Activated naive CD8-positive, alpha-beta T cell treated with anti-CD3 and anti-CD28 coated beads, Interleukin-2, amount 10 ng/mL, durations not matched to agents 7 days and 5 days (primary cell): Measurements from ENCODE around the gene C2orf76. TPM values are rescaled to one million over a fixed set of nuclear protein-coding genes. Genes with fewer than 3 reads are reported as not detected.
A peak's percentile ranks its signal among the peaks of the same experiment; 100 is the strongest.

Experiments used
- ATAC-seq: fragments of 150-1000 bp; cut with Tn5 transposase; one replicate; pipeline ENCODE4 v1.10.0; 2021; ENCODE audit warnings: low read depth, moderate library complexity
- POLR2A ChIA-PET: fragments of 350-600 bp; sonication (Branson Sonifier 250); formaldehyde crosslinking; loops from one replicate; lab custom pipeline; 2021; ENCODE audit warnings: antibody characterized with exemption; lab: Charles Lee
- DNase-seq: peaks from one replicate; pipeline ENCODE4 v3.0.0; 2021
- H3K27ac Mint-ChIP-seq: one replicate; pipeline ENCODE4 v1.8.0; 2022; ENCODE audit warnings: mild to moderate bottlenecking, mixed read lengths
- H3K27me3 Mint-ChIP-seq: one replicate; pipeline ENCODE4 v1.8.0; 2022; ENCODE audit warnings: mild to moderate bottlenecking, moderate library complexity, mixed read lengths
- H3K36me3 Mint-ChIP-seq: one replicate; pipeline ENCODE4 v1.8.0; 2021; ENCODE audit warnings: mild to moderate bottlenecking, mixed read lengths
- H3K4me1 Mint-ChIP-seq: one replicate; pipeline ENCODE4 v1.8.0; 2021; ENCODE audit warnings: mixed read lengths
- H3K4me3 Mint-ChIP-seq: one replicate; pipeline ENCODE4 v1.8.0; 2022; ENCODE audit warnings: mild to moderate bottlenecking, moderate library complexity, mixed read lengths
- H3K9me3 Mint-ChIP-seq: one replicate; pipeline ENCODE4 v1.8.0; 2021; ENCODE audit warnings: mixed read lengths
- total RNA-seq, 2 experiments: library from RNA; stranded (reverse); gene quantifications; one replicate each; pipeline ENCODE4 v1.2.3, GENCODE V29; 2021

Gene C2orf76
- total RNA-seq, 2 experiments from 2014 or later: 6.4 to 7.5 TPM

- Mint-ChIP-seq H3K36me3 (no peaks in the 10 kb centered on the region), H3K9me3 (no peaks in the 10 kb centered on the region), H3K4me3 (no peak overlapping the region), H3K27ac (no peak overlapping the region), H3K27me3 (no peaks in the 10 kb centered on the region), H3K4me1 (peaks cover 21% of the 10 kb centered on the region)
- POLR2A ChIA-PET: no interaction called here
- DNase-seq (no peak), ATAC-seq (no peak)
Observed at GRCh38 chr2:119341684-119342083, 24.9 kb downstream of the C2orf76 start.

DNA sequence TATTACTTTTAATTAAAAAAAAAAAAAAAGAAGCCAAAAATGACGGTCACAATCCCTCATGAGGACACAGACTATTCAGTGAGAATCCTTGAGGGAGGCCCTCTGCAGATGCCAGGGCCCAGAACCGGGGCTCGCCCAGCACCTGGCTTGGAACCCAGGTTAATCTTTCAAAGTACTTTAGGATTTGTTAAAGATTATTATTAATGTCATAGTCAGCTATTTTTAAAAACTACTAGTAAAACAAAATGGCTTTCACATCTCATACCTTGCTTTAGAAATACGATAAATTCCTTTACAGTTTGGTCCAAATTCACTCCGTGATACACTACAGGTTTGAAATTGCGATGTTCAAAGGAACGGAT, 27.1 kb downstream of the C2orf76 start:
- Mint-ChIP-seq H3K4me3 (peak overlapping the region; percentile 26), H3K36me3 (no peaks in the 10 kb centered on the region), H3K4me1 (peaks cover 21% of the 10 kb centered on the region), H3K27ac (peak overlapping the region; percentile 65), H3K27me3 (no peaks in the 10 kb centered on the region), H3K9me3 (no peaks in the 10 kb centered on the region)
- POLR2A ChIA-PET: interaction anchor here (0.8 to 2.2 kb wide), 3 partner anchors 15 to 28 kb away, joined by 3 to 25 read pairs (median 3); partner anchors contain the start of genes C2orf76 and DBI
- ATAC-seq (no peak), DNase-seq (no peak)

DNA sequence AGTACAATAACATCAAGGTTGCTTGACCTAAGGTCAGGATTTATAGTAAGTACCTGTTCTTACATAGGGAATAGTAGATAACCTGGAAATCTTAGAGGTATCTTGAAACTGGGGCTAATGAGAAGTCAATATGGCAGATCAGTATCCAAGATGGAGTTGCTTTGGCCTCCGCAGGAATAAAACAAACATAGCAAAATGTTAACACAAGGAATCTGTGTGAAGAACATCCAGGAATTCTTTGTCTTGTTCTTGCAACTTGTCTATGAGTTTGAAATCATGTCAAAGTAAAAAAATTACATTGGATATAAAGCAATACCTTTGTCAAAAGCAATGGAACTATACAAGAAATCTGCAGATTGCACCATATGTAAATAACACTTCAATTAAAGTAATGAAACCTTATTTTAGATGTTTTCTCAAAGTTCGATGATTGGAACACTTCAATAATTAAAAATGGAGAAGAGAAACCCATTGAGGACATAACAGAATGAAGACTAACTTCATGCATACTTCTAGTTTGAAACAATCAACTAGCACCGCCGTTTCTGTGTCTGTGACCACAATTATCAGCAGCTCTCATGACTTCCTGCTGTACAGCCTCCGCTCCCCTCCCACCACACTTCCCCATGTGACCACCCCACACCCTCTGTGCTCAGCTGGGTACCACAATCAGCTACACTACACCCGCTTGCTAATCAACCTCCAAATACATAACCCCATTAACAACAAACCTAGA, 27.6 kb downstream of the C2orf76 start:
- no peaks in the 10 kb centered on the region for H3K36me3 Mint-ChIP-seq
- H3K4me1 Mint-ChIP-seq: peaks cover 21% of the 10 kb centered on the region
- peak overlapping the region; percentile 65 for H3K27ac Mint-ChIP-seq
- POLR2A ChIA-PET: interaction anchor here (1.3 to 2.3 kb wide), 3 partner anchors 15 to 28 kb away, joined by 3 to 25 read pairs (median 10); partner anchors contain the start of genes C2orf76 and DBI
- H3K9me3 Mint-ChIP-seq: no peaks in the 10 kb centered on the region
- ATAC-seq: peak; percentile 100
- peak overlapping the region; percentile 69 for H3K4me3 Mint-ChIP-seq
- no peaks in the 10 kb centered on the region for H3K27me3 Mint-ChIP-seq
- DNase-seq: peak; percentile 52

DNA sequence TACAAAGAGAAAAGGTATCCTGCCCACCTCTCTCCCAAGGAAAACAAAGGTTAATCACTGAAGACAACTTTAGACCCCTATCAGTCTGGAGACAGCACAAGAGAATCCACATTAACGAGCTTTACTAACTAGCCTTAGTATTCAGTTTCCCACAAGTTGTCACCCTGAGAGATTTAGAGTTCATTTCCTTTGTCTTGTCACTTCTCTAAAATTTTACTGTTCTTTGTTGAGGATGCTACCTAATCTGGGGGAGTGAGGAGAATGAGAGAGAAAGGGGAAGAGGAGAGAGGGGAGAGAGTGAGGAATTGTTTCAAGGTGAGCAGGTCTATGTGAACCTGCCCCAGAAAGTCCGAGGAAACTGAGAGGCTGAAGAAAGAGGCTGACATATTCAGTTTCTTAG, 28.4 kb downstream of the C2orf76 start:
- no peaks in the 10 kb centered on the region for H3K27me3 Mint-ChIP-seq
- H3K36me3 Mint-ChIP-seq: no peaks in the 10 kb centered on the region
- DNase-seq (no peak), ATAC-seq (no peak)
- peak overlapping the region; percentile 65 for H3K27ac Mint-ChIP-seq
- H3K9me3 Mint-ChIP-seq: no peaks in the 10 kb centered on the region
- peaks cover 21% of the 10 kb centered on the region for H3K4me1 Mint-ChIP-seq
- no peak overlapping the region for H3K4me3 Mint-ChIP-seq
- POLR2A ChIA-PET: interaction anchor here (2.3 kb wide), 1 partner anchor 29 kb away, joined by 10 read pairs; the partner anchor contains the start of genes C2orf76 and DBI

DNA sequence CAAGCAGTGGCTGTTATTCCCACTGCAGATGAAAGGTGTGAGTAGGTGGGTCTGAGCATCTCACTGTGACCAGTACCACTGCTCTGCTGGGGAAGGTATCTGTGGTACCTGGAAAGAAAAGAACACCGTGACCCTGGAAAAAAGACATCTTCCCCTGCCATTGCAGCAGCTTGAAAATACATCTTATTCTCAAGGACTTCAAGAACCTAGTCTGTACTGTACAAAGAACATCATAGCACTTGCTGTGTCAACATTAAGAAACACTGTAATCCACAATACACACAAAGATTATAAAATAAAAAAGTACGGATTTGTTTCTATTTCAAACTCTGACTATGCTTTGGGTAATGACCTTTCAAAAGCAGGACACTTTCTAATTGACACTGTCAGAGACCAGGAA, 28.9 kb downstream of the C2orf76 start:
- Mint-ChIP-seq H3K4me1 (peaks cover 21% of the 10 kb centered on the region), H3K27me3 (no peaks in the 10 kb centered on the region), H3K4me3 (no peak overlapping the region), H3K36me3 (no peaks in the 10 kb centered on the region), H3K27ac (no peak overlapping the region), H3K9me3 (no peaks in the 10 kb centered on the region)
- POLR2A ChIA-PET: interaction anchor here (2.3 kb wide), 1 partner anchor 29 kb away, joined by 10 read pairs; the partner anchor contains the start of genes C2orf76 and DBI
- DNase-seq (no peak), ATAC-seq (no peak)

- POLR2A ChIA-PET: no interaction called here
- Mint-ChIP-seq H3K4me1 (peaks cover 8% of the 10 kb centered on the region), H3K27me3 (no peaks in the 10 kb centered on the region), H3K9me3 (no peaks in the 10 kb centered on the region), H3K27ac (no peak overlapping the region), H3K4me3 (no peak overlapping the region), H3K36me3 (no peaks in the 10 kb centered on the region)
- no peak for DNase-seq
- no peak for ATAC-seq
Observed at GRCh38 chr2:119333833-119334232, 32.8 kb downstream of the C2orf76 start.

- POLR2A ChIA-PET: no interaction called here
- Mint-ChIP-seq H3K36me3 (no peaks in the 10 kb centered on the region), H3K4me1 (peaks cover 3% of the 10 kb centered on the region), H3K27ac (no peak overlapping the region), H3K4me3 (no peak overlapping the region), H3K27me3 (no peaks in the 10 kb centered on the region), H3K9me3 (no peaks in the 10 kb centered on the region)
- ATAC-seq (no peak), DNase-seq (no peak)
Observed at GRCh38 chr2:119333360-119333759, 33.3 kb downstream of the C2orf76 start.

GRCh38 chr2:119332953-119333352, 33.7 kb downstream of the C2orf76 start:
- DNase-seq (no peak), ATAC-seq (no peak)
- Mint-ChIP-seq H3K4me3 (no peak overlapping the region), H3K9me3 (no peaks in the 10 kb centered on the region), H3K27me3 (no peaks in the 10 kb centered on the region), H3K27ac (no peak overlapping the region), H3K4me1 (no peaks in the 10 kb centered on the region), H3K36me3 (no peaks in the 10 kb centered on the region)
- POLR2A ChIA-PET: no interaction called here

- ATAC-seq (no peak), DNase-seq (no peak)
- H3K36me3 Mint-ChIP-seq: no peaks in the 10 kb centered on the region
- POLR2A ChIA-PET: no interaction called here
- no peak overlapping the region for H3K27ac Mint-ChIP-seq
- H3K9me3 Mint-ChIP-seq: no peaks in the 10 kb centered on the region
- H3K4me1 Mint-ChIP-seq: no peaks in the 10 kb centered on the region
- H3K4me3 Mint-ChIP-seq: no peak overlapping the region
- no peaks in the 10 kb centered on the region for H3K27me3 Mint-ChIP-seq
Observed at GRCh38 chr2:119327431-119327830, 39.2 kb downstream of the C2orf76 start.

DNA sequence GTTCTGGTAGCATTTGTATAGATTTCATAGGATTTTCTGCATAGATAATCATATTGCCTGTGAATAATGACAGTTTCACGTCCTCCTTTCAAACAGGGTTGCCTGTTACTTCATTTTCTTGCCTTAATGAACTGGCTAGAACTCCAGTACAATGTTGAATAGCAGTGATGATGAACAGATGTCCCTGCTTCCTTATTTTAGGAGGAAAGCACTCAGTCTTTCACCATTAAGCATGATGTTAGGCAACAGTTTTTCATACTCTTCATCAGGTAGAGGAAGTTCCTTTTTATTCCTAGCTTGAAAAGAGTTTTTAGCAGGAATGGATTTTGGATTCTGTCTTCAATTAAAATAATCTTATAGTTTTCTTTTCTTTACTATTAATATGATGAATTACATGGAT, 39.7 kb downstream of the C2orf76 start:
- DNase-seq (no peak), ATAC-seq (no peak)
- no peak overlapping the region for H3K27ac Mint-ChIP-seq
- H3K36me3 Mint-ChIP-seq: no peaks in the 10 kb centered on the region
- no peaks in the 10 kb centered on the region for H3K4me1 Mint-ChIP-seq
- H3K4me3 Mint-ChIP-seq: no peak overlapping the region
- H3K27me3 Mint-ChIP-seq: no peaks in the 10 kb centered on the region
- POLR2A ChIA-PET: no interaction called here
- H3K9me3 Mint-ChIP-seq: no peaks in the 10 kb centered on the region

DNA sequence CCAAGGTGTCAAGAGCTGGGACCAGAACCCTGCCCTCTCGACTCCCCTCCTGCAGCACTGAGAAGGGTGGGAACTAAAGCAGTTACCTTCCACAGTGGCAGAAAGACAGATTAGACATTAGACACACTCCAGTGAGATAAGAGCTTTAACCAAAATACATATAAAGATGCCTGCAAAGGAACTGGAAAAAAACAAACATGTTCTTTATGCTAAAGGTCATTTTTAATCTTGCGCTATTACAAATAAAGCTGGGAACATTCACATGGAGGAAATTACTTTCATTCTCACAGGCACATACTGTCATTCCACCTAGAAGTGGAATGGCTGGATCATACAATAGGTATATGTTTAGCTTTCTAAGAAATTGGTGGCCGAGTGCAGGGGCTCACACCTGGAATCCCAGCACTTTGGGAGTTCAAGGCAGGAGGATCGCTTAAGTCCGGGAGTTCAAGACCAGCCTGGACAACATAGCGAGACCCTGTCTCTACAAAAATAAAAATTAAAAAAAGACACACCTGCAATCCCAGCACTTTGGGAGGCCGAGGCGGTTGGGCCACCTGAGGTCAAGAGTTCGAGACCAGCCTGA, 41.9 kb downstream of the C2orf76 start:
- no peaks in the 10 kb centered on the region for H3K4me1 Mint-ChIP-seq
- no peaks in the 10 kb centered on the region for H3K27me3 Mint-ChIP-seq
- ATAC-seq (no peak), DNase-seq (no peak)
- no peaks in the 10 kb centered on the region for H3K9me3 Mint-ChIP-seq
- H3K27ac Mint-ChIP-seq: no peak overlapping the region
- POLR2A ChIA-PET: interaction anchor here (1.0 kb wide), 1 partner anchor 66 kb away, joined by 4 read pairs; no protein-coding TSS in a partner anchor
- H3K36me3 Mint-ChIP-seq: no peaks in the 10 kb centered on the region
- H3K4me3 Mint-ChIP-seq: no peak overlapping the region

- H3K36me3 Mint-ChIP-seq: no peaks in the 10 kb centered on the region
- no peak overlapping the region for H3K27ac Mint-ChIP-seq
- no peak overlapping the region for H3K4me3 Mint-ChIP-seq
Observed at GRCh38 chr2:119323459-119323858, 43.2 kb downstream of the C2orf76 start.

DNA sequence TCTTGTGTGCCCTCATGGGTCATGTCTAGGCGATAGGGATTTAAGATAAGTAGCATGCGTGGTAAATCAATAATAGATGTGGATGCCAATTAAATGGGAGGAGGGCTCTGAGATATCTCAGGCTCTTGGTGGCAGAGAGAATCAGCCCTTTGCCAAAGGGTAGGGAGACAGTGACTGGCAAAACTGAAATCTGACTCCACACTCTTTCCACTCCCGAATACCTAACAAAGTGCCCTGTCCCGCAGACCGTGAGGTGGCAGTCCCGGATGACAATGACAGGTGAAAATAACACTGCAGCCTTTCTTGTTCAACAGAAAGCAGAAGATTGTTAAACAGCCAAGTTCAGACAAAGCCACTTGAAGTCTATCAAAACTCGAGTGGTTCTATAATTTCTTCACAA, 47.0 kb downstream of the C2orf76 start:
- POLR2A ChIA-PET: no interaction called here
- no peak overlapping the region for H3K4me3 Mint-ChIP-seq
- no peaks in the 10 kb centered on the region for H3K4me1 Mint-ChIP-seq
- H3K27me3 Mint-ChIP-seq: no peaks in the 10 kb centered on the region
- no peak overlapping the region for H3K27ac Mint-ChIP-seq
- no peaks in the 10 kb centered on the region for H3K9me3 Mint-ChIP-seq
- DNase-seq: no peak
- no peaks in the 10 kb centered on the region for H3K36me3 Mint-ChIP-seq
- no peak for ATAC-seq

More at GRCh38 chr2:119323459-119323858, 43.2 kb downstream of the C2orf76 start:
- Mint-ChIP-seq H3K9me3 (no peaks in the 10 kb centered on the region), H3K27me3 (no peaks in the 10 kb centered on the region), H3K4me1 (no peaks in the 10 kb centered on the region)
- POLR2A ChIA-PET: no interaction called here
- ATAC-seq (no peak), DNase-seq (no peak)

GRCh38 chr2:119317554-119317953, 49.1 kb downstream of the C2orf76 start:
- no peak for ATAC-seq

More at GRCh38 chr2:119317554-119317953, 49.1 kb downstream of the C2orf76 start:
- H3K4me1 Mint-ChIP-seq: no peaks in the 10 kb centered on the region
- H3K9me3 Mint-ChIP-seq: no peaks in the 10 kb centered on the region
- H3K27me3 Mint-ChIP-seq: no peaks in the 10 kb centered on the region
- POLR2A ChIA-PET: no interaction called here
- H3K4me3 Mint-ChIP-seq: no peak overlapping the region
- H3K27ac Mint-ChIP-seq: no peak overlapping the region
- H3K36me3 Mint-ChIP-seq: no peaks in the 10 kb centered on the region
- DNase-seq: no peak
